Sigmoid colon (tissue), 4 donors: ENCODE data around the gene WDR93.

Experiments
- CTCF ChIP-seq, 4 experiments: fragments of 450-650 bp in 3 of 4; fragments of 200-600 bp in 1 of 4; IDR thresholded peaks; one replicate each; pipeline ENCODE4 v1.5.1; 2016 to 2019; ENCODE audit warnings: antibody characterized with exemption in 4 of 4, mild to moderate bottlenecking in 3 of 4, moderate library complexity in 2 of 4
- EP300 ChIP-seq, 4 donors: sonication (generic); formaldehyde crosslinking; IDR thresholded peaks; one replicate each; pipeline ENCODE4 v1.6.1; 2017; ENCODE audit warnings: antibody characterized with exemption in 4 of 4

DNA sequence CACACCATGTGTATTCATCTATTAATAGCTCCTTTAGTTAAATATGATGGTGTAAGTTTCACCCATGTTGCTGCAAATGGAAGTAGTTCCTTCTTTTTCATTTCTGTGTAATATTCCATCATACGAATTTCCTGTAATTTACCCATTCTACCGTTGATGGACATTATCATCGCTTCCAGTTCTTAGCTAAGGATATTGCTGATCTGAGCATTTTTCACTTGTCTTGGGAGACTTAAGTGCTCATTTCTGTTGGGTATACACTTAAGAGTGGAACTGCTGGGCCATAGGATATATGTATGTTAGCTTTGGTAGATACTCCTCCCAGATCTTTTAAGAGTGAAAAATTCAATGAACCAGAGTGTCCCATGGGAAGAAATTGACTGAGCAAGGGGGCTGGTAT lies 22.4 kb upstream of the WDR93 start:
- no peak for TF ChIP-seq CTCF (IDR thresholded peaks at IDR 0.05)
- TF ChIP-seq EP300 (IDR thresholded peaks at IDR 0.05) = no peak
